ENCODE measurements around the gene SPINT2.

DNA sequence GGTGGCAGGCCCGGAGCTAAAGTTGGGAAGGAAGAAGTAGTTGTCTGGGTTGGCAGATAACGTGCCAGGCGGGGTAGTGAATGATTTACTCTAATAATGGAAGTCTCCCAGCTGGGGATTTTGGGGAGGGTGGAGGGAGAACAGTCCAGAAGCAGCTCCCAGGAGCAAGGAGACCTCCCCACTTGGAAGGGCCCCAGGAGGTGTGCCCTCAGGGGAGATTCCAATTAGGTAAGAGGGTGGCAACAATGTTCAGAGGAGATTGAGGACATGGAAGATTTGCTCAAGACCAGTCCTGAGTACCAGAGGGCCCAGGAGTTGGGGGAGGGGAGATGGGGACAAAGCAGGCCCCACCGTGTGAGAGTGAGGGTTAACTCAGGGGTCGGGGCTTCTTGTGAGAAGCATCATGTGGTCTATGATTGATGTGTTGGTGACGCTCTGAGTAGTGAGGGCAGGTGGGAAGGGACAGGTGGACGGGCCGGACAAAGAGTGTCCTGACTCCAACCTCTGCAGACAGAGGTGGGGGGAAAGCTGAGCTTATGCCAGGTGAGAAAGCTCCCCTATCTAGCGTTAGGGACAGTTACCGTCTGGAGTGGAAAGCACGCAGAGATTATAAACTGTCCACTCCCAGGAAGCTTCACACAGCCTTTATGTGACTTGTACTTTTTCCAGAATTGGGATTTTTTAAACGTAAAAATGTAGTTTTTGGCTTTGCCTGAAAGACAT is 3.5 kb downstream of the SPINT2 start:
- TF ChIP-seq POLR2A (IDR thresholded peaks at IDR 0.05; ENCODE audit: low read length) (no peak), GATA1 (IDR thresholded peaks at IDR 0.05; ENCODE audit: low read depth, low read length) (no peak)

All from erythroblast (primary cell).